Neural progenitor cell (in vitro differentiated cells): ENCODE results near the gene HMOX1. TPM values are rescaled to one million over a fixed set of nuclear protein-coding genes. Genes with fewer than 3 reads are reported as not detected.

Source experiments
- DNase-seq: peaks from one replicate; pipeline ENCODE4 v3.0.0-alpha.2; 2016; ENCODE audit warnings: low spot score
- H2AFZ ChIP-seq: fragments of 200-600 bp; sonication (generic); replicated peaks from 2 replicates; pipeline ENCODE4 v1.6.1; 2016; ENCODE audit warnings: antibody characterized with exemption
- H3F3A ChIP-seq: fragments of 200-600 bp; sonication (generic); 2 replicates; pipeline ENCODE4 v1.6.1; 2016; ENCODE audit warnings: antibody characterized with exemption, low read depth
- H3K27ac ChIP-seq: fragments of 200-600 bp; sonication (generic); 2 replicates; pipeline ENCODE4 v1.5.1; 2016; ENCODE audit warnings: mild to moderate bottlenecking
- H3K27me3 ChIP-seq: fragments of 200-600 bp; sonication (generic); 2 replicates; pipeline ENCODE4 v1.6.1; 2016; ENCODE audit warnings: mild to moderate bottlenecking, moderate library complexity
- H3K36me3 ChIP-seq: fragments of 200-600 bp; sonication (generic); 2 replicates; pipeline ENCODE4 v1.5.1; 2016
- H3K4me1 ChIP-seq: fragments of 200-600 bp; sonication (generic); 2 replicates; pipeline ENCODE4 v1.6.1; 2016; ENCODE audit warnings: mixed run types
- H3K4me2 ChIP-seq: fragments of 200-600 bp; sonication (generic); 2 replicates; pipeline ENCODE4 v1.6.1; 2016
- H3K4me3 ChIP-seq: fragments of 200-600 bp; sonication (generic); 2 replicates; pipeline ENCODE4 v1.5.1; 2016
- H3K79me2 ChIP-seq: fragments of 200-600 bp; sonication (generic); 2 replicates; pipeline ENCODE4 v1.6.1; 2016; ENCODE audit warnings: low read depth
- H3K9ac ChIP-seq: fragments of 200-600 bp; sonication (generic); 2 replicates; pipeline ENCODE4 v1.6.1; 2016
- H3K9me3 ChIP-seq: fragments of 200-600 bp; sonication (generic); 2 replicates; pipeline ENCODE4 v1.5.1; 2016; ENCODE audit warnings: low read depth
- H4K20me1 ChIP-seq: fragments of 200-600 bp; sonication (generic); 2 replicates; pipeline ENCODE4 v1.6.1; 2016; ENCODE audit warnings: low read depth
- H3K27ac Mint-ChIP-seq: 3 replicates; pipeline ENCODE4 v1.8.0; 2021; ENCODE audit warnings: mixed read lengths
- H3K27me3 Mint-ChIP-seq: 2 replicates; pipeline ENCODE4 v1.8.0; 2022; ENCODE audit warnings: low read depth, mild to moderate bottlenecking, inconsistent platforms, moderate library complexity, mixed read lengths; ENCODE audit not compliant: insufficient read depth
- H3K36me3 Mint-ChIP-seq: 3 replicates; pipeline ENCODE4 v1.8.0; 2021; ENCODE audit warnings: mixed read lengths
- H3K4me1 Mint-ChIP-seq: 3 replicates; pipeline ENCODE4 v1.8.0; 2021; ENCODE audit warnings: mixed read lengths
- H3K4me3 Mint-ChIP-seq: 3 replicates; pipeline ENCODE4 v1.8.0; 2021; ENCODE audit warnings: mild to moderate bottlenecking, moderate library complexity, mixed read lengths
- H3K9me3 Mint-ChIP-seq: 3 replicates; pipeline ENCODE4 v1.8.0; 2020; ENCODE audit warnings: mixed read lengths
- EZH2 ChIP-seq: fragments of 200-600 bp; sonication (generic); IDR thresholded peaks from 2 replicates; pipeline ENCODE4 v1.6.1; 2017; ENCODE audit warnings: antibody characterized with exemption, mild to moderate bottlenecking, moderate library complexity
- EZH2phosphoT487 ChIP-seq: fragments of 200-600 bp; sonication (generic); IDR thresholded peaks from 2 replicates; pipeline ENCODE4 v1.6.1; 2017; ENCODE audit warnings: antibody characterized with exemption
- total RNA-seq: library from RNA; depleted of rRNA; stranded (reverse); fragments of >200 nt; gene quantifications from 2 replicates; pipeline ENCODE4 v1.2.3, GENCODE V29; 2015; ENCODE audit warnings: low replicate concordance
- TF ChIP-seq, protein P1 (sequence below): fragments of 200-600 bp; sonication (generic); IDR thresholded peaks from 2 replicates; pipeline ENCODE4 v1.5.1; 2017; ENCODE audit warnings: antibody characterized with exemption, mild to moderate bottlenecking

HMOX1 gene, protein sequence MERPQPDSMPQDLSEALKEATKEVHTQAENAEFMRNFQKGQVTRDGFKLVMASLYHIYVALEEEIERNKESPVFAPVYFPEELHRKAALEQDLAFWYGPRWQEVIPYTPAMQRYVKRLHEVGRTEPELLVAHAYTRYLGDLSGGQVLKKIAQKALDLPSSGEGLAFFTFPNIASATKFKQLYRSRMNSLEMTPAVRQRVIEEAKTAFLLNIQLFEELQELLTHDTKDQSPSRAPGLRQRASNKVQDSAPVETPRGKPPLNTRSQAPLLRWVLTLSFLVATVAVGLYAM
- 2.4 and 6.5 TPM in 2 replicates for total RNA-seq

DNA sequence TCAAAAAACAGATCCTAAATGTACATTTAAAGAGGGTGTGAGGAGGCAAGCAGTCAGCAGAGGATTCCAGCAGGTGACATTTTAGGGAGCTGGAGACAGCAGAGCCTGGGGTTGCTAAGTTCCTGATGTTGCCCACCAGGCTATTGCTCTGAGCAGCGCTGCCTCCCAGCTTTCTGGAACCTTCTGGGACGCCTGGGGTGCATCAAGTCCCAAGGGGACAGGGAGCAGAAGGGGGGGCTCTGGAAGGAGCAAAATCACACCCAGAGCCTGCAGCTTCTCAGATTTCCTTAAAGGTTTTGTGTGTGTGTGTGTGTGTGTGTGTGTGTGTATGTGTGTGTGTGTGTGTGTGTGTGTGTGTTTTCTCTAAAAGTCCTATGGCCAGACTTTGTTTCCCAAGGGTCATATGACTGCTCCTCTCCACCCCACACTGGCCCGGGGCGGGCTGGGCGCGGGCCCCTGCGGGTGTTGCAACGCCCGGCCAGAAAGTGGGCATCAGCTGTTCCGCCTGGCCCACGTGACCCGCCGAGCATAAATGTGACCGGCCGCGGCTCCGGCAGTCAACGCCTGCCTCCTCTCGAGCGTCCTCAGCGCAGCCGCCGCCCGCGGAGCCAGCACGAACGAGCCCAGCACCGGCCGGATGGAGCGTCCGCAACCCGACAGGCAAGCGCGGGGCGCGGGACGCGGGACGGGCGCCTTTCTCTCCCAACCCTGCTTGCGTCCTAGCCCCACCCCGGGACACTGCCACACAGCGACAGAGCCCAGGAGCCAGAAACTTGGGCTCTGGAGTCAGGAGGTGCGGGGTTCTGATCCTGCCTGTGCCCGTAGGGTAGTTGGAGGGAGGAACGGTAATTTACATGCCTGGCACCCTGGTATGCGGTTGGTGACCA lies at the start of gene HMOX1:
Gene HMOX1 (plus strand): TSS at position 560 of the 887 bp plus-strand sequence. CDS start 78 bp downstream, at position 638.
- Mint-ChIP-seq H3K36me3 (no peaks in the 10 kb centered on the region), H3K9me3 (no peaks in the 10 kb centered on the region), H3K4me3 (peak within 1 kb of the TSS; percentile 74), H3K4me1 (peaks cover 39% of the 10 kb centered on the region), H3K27ac (no peak within 1 kb of the TSS), H3K27me3 (peaks cover 28% of the 10 kb centered on the region)
- no peak within 1 kb of the TSS for H3K9ac ChIP-seq
- H3K4me3 ChIP-seq = peak within 1 kb of the TSS; percentile 41
- peak within 1 kb of the TSS; percentile 87 for H2AFZ ChIP-seq
- H3F3A ChIP-seq = peaks cover 45% of the 10 kb centered on the region
- H3K27me3 ChIP-seq = peaks cover 12% of the 10 kb centered on the region
- peak within 1 kb of the TSS; percentile 81 for H3K4me2 ChIP-seq
- H3K79me2 ChIP-seq = no peaks in the 10 kb centered on the region
- DNase-seq = peak; percentile 91
- no peaks in the 10 kb centered on the region for H4K20me1 ChIP-seq
- TF ChIP-seq EZH2phosphoT487 = no peak
- TF ChIP-seq EZH2 = no peak
- TF ChIP-seq, protein P1, sequence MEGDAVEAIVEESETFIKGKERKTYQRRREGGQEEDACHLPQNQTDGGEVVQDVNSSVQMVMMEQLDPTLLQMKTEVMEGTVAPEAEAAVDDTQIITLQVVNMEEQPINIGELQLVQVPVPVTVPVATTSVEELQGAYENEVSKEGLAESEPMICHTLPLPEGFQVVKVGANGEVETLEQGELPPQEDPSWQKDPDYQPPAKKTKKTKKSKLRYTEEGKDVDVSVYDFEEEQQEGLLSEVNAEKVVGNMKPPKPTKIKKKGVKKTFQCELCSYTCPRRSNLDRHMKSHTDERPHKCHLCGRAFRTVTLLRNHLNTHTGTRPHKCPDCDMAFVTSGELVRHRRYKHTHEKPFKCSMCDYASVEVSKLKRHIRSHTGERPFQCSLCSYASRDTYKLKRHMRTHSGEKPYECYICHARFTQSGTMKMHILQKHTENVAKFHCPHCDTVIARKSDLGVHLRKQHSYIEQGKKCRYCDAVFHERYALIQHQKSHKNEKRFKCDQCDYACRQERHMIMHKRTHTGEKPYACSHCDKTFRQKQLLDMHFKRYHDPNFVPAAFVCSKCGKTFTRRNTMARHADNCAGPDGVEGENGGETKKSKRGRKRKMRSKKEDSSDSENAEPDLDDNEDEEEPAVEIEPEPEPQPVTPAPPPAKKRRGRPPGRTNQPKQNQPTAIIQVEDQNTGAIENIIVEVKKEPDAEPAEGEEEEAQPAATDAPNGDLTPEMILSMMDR = no peak
- H3K4me1 ChIP-seq = peaks cover 32% of the 10 kb centered on the region
- no peaks in the 10 kb centered on the region for H3K9me3 ChIP-seq
- no peaks in the 10 kb centered on the region for H3K36me3 ChIP-seq
- no peak within 1 kb of the TSS for H3K27ac ChIP-seq

DNA sequence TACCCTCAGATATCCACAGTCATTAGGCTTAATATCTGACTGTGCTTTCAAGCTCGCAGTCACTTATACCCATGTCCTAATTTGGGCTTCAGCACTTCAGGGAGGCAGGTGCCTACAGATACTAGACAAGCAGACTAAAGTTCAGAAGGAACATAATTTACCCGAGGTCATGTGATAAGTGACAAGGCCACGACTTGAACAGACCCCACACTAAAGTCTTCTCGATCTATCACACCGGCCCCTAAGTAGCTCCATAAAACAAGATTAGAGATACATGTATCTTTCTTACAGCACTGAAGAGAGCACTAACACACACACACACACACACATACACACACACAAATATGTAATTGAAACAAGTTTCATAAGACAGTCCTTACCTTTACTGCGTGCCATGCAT lies 48.6 kb upstream of the HMOX1 start:
- Histone ChIP-seq H3K79me2 (no peaks in the 10 kb centered on the region), H3K9me3 (no peaks in the 10 kb centered on the region)
- no peak for TF ChIP-seq EZH2phosphoT487

DNA sequence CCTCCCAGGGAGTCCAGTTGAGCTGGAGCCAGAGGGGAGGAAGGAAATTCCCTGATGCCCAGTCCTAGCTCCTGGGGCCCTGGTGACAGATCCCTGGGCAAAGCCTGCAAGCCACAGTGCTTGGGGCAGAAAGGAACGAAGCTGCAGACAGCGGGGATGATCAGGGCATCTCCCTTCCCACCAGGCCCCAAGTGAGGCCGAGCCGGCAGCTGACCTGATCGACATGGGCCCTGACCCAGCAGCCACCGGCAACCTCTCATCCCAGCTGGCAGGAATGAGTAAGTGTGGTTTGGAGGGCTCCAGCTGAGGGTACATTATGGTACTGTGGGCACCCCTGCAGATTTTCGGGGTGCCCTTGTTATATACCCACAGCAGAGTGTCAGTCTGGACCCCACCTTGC lies 47.7 kb upstream of the HMOX1 start:
- Histone ChIP-seq H3K9ac (no peak overlapping the region), H3K27me3 (no peaks in the 10 kb centered on the region), H3K4me2 (no peak overlapping the region), H3K27ac (no peak overlapping the region), H3K36me3 (no peaks in the 10 kb centered on the region), H2AFZ (no peak overlapping the region), H3F3A (peaks cover 5% of the 10 kb centered on the region), H3K4me3 (no peak overlapping the region), H3K9me3 (no peaks in the 10 kb centered on the region), H4K20me1 (no peaks in the 10 kb centered on the region), H3K79me2 (no peaks in the 10 kb centered on the region), H3K4me1 (peaks cover 11% of the 10 kb centered on the region)
- no peak overlapping the region for H3K4me3 Mint-ChIP-seq
- peaks cover 15% of the 10 kb centered on the region for H3K36me3 Mint-ChIP-seq
- peaks cover 4% of the 10 kb centered on the region for H3K4me1 Mint-ChIP-seq
- DNase-seq = no peak
- H3K9me3 Mint-ChIP-seq = no peaks in the 10 kb centered on the region
- no peaks in the 10 kb centered on the region for H3K27me3 Mint-ChIP-seq
- no peak for TF ChIP-seq EZH2phosphoT487
- no peak for TF ChIP-seq EZH2
- TF ChIP-seq, protein P1 = no peak
- H3K27ac Mint-ChIP-seq = no peak overlapping the region

More for the DNA sequence above, 48.6 kb upstream of the HMOX1 start:
- Mint-ChIP-seq H3K27ac (no peak overlapping the region), H3K27me3 (no peaks in the 10 kb centered on the region), H3K9me3 (no peaks in the 10 kb centered on the region), H3K4me3 (no peak overlapping the region), H3K4me1 (peaks cover 4% of the 10 kb centered on the region), H3K36me3 (peaks cover 15% of the 10 kb centered on the region)
- H3F3A ChIP-seq = no peaks in the 10 kb centered on the region
- H2AFZ ChIP-seq = no peak overlapping the region
- H3K36me3 ChIP-seq = no peaks in the 10 kb centered on the region
- no peak overlapping the region for H3K4me3 ChIP-seq
- H3K4me2 ChIP-seq = no peak overlapping the region
- H4K20me1 ChIP-seq = no peaks in the 10 kb centered on the region
- no peak overlapping the region for H3K27ac ChIP-seq
- peaks cover 1% of the 10 kb centered on the region for H3K4me1 ChIP-seq
- H3K9ac ChIP-seq = no peak overlapping the region
- no peaks in the 10 kb centered on the region for H3K27me3 ChIP-seq
- no peak for DNase-seq
